H1 (cell line): Measurements from ENCODE around the gene CTAGE6.
"Not testable (repeated sequence)": the region's sequence is repeated elsewhere in the genome, so short reads cannot be mapped to it uniquely, and the experiment has no call there.

Source experiments
- CEBPB ChIP-seq: IDR thresholded peaks from 2 replicates; pipeline ENCODE4 v1.6.1; 2012; ENCODE audit warnings: low read depth, low read length
- PHF8 ChIP-seq: fragments of 200-600 bp; sonication (generic); conservative IDR thresholded peaks from 2 replicates; pipeline ENCODE4 v1.7.1; 2012; ENCODE audit warnings: low read depth, mild to moderate bottlenecking, inconsistent platforms, low read length, moderate library complexity
- SIN3A ChIP-seq, 2 experiments: IDR thresholded peaks in 1 of 2; conservative IDR thresholded peaks in 1 of 2; 2 replicates each; pipeline ENCODE4 v1.6.1; 2011 to 2012; ENCODE audit warnings: low read length in 2 of 2, improper control_type of control experiment in 1 of 2, low read depth in 1 of 2, mild to moderate bottlenecking in 1 of 2

DNA sequence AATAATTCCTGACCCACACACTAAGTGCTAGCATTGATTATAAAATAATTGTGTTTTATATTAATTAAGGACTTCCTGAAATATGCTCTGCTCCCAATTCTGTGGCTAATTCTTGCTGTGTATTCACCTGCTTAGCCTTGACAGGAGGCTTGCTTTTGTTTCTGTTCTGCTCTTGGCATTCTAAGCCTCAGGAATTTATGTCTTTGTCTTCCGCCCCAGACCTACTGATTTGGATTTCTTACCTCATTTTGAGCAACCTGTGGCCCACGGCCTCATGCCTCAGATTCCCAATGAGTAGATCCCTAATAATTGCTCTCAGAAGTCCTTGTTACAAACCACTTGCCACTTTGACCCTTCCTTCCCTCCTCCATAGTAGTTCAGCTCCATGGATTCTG is 40.4 kb upstream of the CTAGE6 start:
- TF ChIP-seq PHF8; CEBPB; SIN3A (conservative IDR thresholded peaks at IDR 0.05 in 1 of 2, IDR thresholded peaks at IDR 0.05 in 1 of 2; ENCODE audit: low read depth in 1 of 2, low read length in 2 of 2): not testable (repeated sequence)
